ENCODE measurements around the gene SH2B3. TPM values are rescaled to one million over a fixed set of nuclear protein-coding genes. Genes with fewer than 3 reads are reported as not detected.
A peak's percentile ranks its signal among the peaks of the same experiment; 100 is the strongest.

Gene SH2B3
- total and polyA plus RNA-seq, 2 of the 13 experiments (the other 11 are each of a cell fraction or from before 2014, with no cell fraction given), result 6.8 to 6.9 TPM

DNA sequence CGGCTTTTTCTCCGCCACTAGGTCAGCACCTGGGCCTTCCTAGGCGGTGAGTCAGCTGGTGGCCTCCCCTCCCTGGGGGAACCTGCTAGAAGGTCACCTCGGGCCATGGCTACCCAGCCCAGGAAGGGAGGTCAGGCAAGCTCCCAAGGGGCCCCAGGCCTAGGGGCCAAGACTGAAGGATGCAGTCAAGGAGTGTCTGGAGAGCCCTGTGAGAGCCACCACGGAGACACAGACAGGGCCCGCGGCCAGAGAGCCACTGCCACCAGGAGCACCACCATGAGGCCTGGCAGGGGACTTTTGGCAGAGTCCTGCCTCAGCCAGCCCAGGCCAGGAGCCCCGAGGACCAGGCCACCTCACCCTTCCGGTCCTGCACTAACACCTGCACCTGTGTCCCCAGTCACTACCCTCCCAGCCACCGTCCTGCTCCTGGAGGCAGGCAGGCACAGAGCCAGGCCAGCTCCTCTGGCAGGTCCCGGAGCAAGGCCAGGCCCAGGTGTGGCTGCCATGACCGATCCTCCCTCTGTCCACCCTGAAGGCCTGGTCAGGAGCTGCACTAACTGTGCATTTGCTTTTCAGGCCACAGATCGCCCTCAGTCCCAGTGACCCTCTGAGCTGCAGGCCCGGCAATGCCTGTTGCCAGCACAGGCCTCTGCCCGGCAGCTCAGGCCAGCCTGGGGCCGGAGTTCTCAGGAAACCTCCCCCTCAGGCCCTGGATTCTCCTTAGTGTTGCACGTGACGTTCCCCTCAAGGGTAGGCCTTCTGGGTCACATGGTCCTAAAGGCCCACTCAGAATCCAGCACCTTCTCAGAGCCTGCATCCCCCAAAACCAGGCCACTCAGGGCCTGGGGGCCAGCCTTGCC lies 43.8 kb upstream of the SH2B3 start (continued):
- TF ChIP-seq, protein P1, sequence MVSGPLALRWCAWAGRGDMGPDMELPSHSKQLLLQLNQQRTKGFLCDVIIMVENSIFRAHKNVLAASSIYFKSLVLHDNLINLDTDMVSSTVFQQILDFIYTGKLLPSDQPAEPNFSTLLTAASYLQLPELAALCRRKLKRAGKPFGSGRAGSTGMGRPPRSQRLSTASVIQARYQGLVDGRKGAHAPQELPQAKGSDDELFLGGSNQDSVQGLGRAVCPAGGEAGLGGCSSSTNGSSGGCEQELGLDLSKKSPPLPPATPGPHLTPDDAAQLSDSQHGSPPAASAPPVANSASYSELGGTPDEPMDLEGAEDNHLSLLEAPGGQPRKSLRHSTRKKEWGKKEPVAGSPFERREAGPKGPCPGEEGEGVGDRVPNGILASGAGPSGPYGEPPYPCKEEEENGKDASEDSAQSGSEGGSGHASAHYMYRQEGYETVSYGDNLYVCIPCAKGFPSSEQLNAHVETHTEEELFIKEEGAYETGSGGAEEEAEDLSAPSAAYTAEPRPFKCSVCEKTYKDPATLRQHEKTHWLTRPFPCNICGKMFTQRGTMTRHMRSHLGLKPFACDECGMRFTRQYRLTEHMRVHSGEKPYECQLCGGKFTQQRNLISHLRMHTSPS (CRISPR knock-in tag; IDR thresholded peaks at IDR 0.05; ENCODE audit: low read depth), result peak; percentile 44; the same call in 1 of the 2 replicates
- TF ChIP-seq DR1 (CRISPR knock-in tag; IDR thresholded peaks at IDR 0.05) (no peak), ZNF296 (CRISPR knock-in tag; conservative IDR thresholded peaks at IDR 0.05) (no peak), ZNF383 (CRISPR knock-in tag; IDR thresholded peaks at IDR 0.05; ENCODE audit: borderline replicate concordance) (no peak), TSC22D2 (CRISPR knock-in tag; IDR thresholded peaks at IDR 0.05; ENCODE audit: borderline replicate concordance) (no peak), ZNF20 (CRISPR knock-in tag; IDR thresholded peaks at IDR 0.05) (no peak), KLF6 (CRISPR knock-in tag; IDR thresholded peaks at IDR 0.05) (no peak), ZBTB7B (CRISPR knock-in tag; IDR thresholded peaks at IDR 0.05) (no peak), GATAD2A (CRISPR knock-in tag; IDR thresholded peaks at IDR 0.05) (peak; percentile 15; the same call in 1 of the 2 replicates), ZBTB42 (CRISPR knock-in tag; IDR thresholded peaks at IDR 0.05) (no peak), HNRNPK (IDR thresholded peaks at IDR 0.05; ENCODE audit: low read depth, low read length, poor library complexity, severe bottlenecking) (no peak), NFKB2 (CRISPR knock-in tag; IDR thresholded peaks at IDR 0.05; ENCODE audit: borderline replicate concordance) (no peak)
- TF ChIP-seq, protein P2, sequence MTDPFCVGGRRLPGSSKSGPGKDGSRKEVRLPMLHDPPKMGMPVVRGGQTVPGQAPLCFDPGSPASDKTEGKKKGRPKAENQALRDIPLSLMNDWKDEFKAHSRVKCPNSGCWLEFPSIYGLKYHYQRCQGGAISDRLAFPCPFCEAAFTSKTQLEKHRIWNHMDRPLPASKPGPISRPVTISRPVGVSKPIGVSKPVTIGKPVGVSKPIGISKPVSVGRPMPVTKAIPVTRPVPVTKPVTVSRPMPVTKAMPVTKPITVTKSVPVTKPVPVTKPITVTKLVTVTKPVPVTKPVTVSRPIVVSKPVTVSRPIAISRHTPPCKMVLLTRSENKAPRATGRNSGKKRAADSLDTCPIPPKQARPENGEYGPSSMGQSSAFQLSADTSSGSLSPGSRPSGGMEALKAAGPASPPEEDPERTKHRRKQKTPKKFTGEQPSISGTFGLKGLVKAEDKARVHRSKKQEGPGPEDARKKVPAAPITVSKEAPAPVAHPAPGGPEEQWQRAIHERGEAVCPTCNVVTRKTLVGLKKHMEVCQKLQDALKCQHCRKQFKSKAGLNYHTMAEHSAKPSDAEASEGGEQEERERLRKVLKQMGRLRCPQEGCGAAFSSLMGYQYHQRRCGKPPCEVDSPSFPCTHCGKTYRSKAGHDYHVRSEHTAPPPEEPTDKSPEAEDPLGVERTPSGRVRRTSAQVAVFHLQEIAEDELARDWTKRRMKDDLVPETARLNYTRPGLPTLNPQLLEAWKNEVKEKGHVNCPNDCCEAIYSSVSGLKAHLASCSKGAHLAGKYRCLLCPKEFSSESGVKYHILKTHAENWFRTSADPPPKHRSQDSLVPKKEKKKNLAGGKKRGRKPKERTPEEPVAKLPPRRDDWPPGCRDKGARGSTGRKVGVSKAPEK (CRISPR knock-in tag; IDR thresholded peaks at IDR 0.05; ENCODE audit: borderline replicate concordance), result no peak
- TF ChIP-seq, protein P3, sequence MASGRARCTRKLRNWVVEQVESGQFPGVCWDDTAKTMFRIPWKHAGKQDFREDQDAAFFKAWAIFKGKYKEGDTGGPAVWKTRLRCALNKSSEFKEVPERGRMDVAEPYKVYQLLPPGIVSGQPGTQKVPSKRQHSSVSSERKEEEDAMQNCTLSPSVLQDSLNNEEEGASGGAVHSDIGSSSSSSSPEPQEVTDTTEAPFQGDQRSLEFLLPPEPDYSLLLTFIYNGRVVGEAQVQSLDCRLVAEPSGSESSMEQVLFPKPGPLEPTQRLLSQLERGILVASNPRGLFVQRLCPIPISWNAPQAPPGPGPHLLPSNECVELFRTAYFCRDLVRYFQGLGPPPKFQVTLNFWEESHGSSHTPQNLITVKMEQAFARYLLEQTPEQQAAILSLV (CRISPR knock-in tag; IDR thresholded peaks at IDR 0.05; ENCODE audit: borderline replicate concordance), result no peak
- TF ChIP-seq, protein P4, sequence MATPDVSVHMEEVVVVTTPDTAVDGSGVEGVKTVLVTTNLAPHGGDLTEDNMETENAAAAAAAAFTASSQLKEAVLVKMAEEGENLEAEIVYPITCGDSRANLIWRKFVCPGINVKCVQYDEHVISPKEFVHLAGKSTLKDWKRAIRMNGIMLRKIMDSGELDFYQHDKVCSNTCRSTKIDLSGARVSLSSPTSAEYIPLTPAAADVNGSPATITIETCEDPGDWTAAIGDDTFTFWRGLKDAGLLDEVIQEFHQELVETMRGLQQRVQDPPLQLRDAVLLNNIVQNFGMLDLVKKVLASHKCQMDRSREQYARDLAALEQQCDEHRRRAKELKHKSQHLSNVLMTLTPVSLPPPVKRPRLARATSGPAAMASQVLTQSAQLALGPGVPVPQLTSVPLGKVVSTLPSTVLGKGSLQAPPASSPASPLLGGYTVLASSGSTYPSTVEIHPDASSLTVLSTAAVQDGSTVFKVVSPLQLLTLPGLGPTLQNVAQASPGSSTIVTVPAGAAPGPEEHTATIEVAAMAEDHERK (CRISPR knock-in tag; IDR thresholded peaks at IDR 0.05; ENCODE audit: low read depth), result no peak
- TF ChIP-seq, protein P5, sequence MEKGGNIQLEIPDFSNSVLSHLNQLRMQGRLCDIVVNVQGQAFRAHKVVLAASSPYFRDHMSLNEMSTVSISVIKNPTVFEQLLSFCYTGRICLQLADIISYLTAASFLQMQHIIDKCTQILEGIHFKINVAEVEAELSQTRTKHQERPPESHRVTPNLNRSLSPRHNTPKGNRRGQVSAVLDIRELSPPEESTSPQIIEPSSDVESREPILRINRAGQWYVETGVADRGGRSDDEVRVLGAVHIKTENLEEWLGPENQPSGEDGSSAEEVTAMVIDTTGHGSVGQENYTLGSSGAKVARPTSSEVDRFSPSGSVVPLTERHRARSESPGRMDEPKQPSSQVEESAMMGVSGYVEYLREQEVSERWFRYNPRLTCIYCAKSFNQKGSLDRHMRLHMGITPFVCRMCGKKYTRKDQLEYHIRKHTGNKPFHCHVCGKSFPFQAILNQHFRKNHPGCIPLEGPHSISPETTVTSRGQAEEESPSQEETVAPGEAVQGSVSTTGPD (CRISPR knock-in tag; IDR thresholded peaks at IDR 0.05), result 0 out of 2 replicates have a peak, but pooled peaks have one; percentile 10

Data from HepG2 (cell line).